ENCODE measurements around the gene LCN10. TPM values are rescaled to one million over a fixed set of nuclear protein-coding genes. Genes with fewer than 3 reads are reported as not detected.

Gene LCN10
- total and polyA plus RNA-seq, 2 donors (not counting 3 experiments of a cell fraction or from before 2014, with no cell fraction given), result not detected

DNA sequence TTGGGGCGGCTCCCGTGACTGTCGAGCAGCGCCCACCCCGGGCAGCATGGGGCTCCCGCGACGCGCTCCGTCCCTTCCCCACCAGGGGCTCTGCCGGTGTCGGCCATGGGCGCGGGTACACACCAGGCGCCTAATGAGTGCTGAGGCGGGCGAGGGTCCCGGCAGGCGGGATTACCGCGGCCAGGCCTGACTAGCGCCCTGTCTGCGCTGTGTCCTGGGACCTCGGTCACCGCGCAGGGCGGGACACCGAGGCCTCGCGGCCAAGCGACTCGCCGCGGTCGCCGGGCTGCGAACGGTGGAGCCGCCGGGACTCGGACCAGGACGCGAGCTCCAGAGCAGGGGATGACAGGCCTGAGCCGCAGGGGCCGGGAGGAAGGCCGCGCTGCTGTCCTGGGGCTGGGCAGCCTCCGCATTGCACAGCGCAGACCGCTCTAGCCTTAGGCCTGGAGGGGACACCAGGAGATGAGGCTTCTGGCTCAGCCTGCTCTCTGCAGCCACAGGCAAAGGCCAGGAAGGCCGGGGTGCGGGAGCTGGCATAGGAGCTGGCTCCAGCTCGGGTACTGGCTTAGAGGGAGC, 14.1 kb downstream of the LCN10 start:
- peaks cover 5 to 19% of the 10 kb centered on the region in 2 experiments for H3K36me3 ChIP-seq (ENCODE audit: control insufficient read depth in 2 of 2, extremely low read depth in 1 of 2, insufficient read depth in 2 of 2, low read length in 2 of 2)
- peaks cover 32% of the 10 kb centered on the region for H3K4me1 ChIP-seq (ENCODE audit: control insufficient read depth, extremely low read depth, insufficient read depth, low read length)
- peak overlapping the region; percentile 53 for H3K4me2 ChIP-seq (ENCODE audit: insufficient read depth, low read length)
- BruUV-seq (replicated peaks), result no TSS peak
- DNase-seq (ENCODE audit: low read depth, low spot score) (peak; percentile 47), FAIRE-seq (peak; percentile 81)
- H3K4me3 ChIP-seq (replicated peaks in 1 of 3; ENCODE audit: insufficient read depth in 1 of 3, low read depth in 1 of 3, low read length in 3 of 3), result peak overlapping the region in 2 of 3 experiments; percentile 4 to 89
- CTCF ChIA-PET, result interaction anchor here (0.6 to 3.6 kb wide), 12 partner anchors 9 to 49 kb away, joined by 3 to 31 read pairs (median 4); partner anchors contain the start of genes LCN10 and LCN8
- intact Hi-C loops (cut with micrococcal nuclease), result loop anchor here (5.0 kb wide), 1 partner anchor 64 kb away; the partner anchor contains the start of gene TMEM141
- peaks cover 64% of the 10 kb centered on the region for H3K79me2 ChIP-seq (ENCODE audit: control insufficient read depth, insufficient read depth, low read length)
- no peaks in the 10 kb centered on the region for H3K9me1 ChIP-seq (replicated peaks; ENCODE audit: control insufficient read depth, extremely low read depth, insufficient read depth, low read length)
- no peaks in the 10 kb centered on the region for H3K9me3 ChIP-seq (replicated peaks; ENCODE audit: control insufficient read depth, insufficient read depth, low read length)
- POLR2A ChIA-PET, result interaction anchor here (0.7 to 3.3 kb wide), 8 partner anchors 10 to 48 kb away, joined by 3 to 32 read pairs (median 4); no protein-coding TSS in a partner anchor
- H3K9ac ChIP-seq (replicated peaks; ENCODE audit: extremely low read depth, insufficient read depth, low read length), result peak overlapping the region; percentile 69
- H3K27me3 ChIP-seq (ENCODE audit: control insufficient read depth in 2 of 2, insufficient read depth in 2 of 2, low read length in 2 of 2), result no peaks in the 10 kb centered on the region
- peak overlapping the region; percentile 69 for H2AFZ ChIP-seq (ENCODE audit: low read depth, low read length)
- H4K20me1 ChIP-seq (replicated peaks; ENCODE audit: control insufficient read depth, extremely low read depth, insufficient read depth, low read length), result no peaks in the 10 kb centered on the region
- no peak for TF ChIP-seq EZH2 (IDR thresholded peaks at IDR 0.05; ENCODE audit: borderline replicate concordance, low read depth, low read length, severe bottlenecking)
- TF ChIP-seq MYC (IDR thresholded peaks at IDR 0.05; ENCODE audit: low read depth, low read length), result no peak
- dilution Hi-C loops (cut with MboI; ENCODE audit: extremely low pct_ligation_motif_present, low sequenced_read_pairs), result no loop called here
- peak overlapping the region; percentile 8 for H3K27ac ChIP-seq (ENCODE audit: insufficient read depth, low read depth, low read length)

DNA sequence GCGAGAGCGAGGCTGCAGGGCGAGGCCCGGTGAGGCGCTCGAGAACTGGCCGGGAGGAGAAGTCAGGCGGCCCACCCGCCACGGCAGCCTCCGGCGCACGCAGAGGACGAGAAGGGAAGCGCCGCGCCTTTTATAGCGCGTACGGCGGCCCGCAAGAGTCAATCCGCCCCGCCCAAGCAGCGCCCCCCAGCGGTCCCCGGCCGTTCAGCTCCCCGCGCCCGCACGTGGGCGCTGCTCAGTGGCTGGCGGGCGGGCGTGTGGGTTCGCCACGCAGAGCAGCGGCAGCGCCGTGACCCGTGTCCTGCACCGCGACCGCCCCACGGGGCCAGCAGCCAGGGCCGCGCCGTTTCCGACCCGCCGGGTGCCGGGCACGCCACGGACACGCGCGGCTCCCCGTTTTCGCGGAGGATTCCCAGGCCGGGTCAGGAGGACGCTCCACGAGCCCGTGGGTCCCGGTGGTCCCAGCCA, 14.6 kb downstream of the LCN10 start:
- H3K27ac ChIP-seq (ENCODE audit: insufficient read depth, low read depth, low read length), result peak overlapping the region; percentile 41
- no peaks in the 10 kb centered on the region for H3K27me3 ChIP-seq (ENCODE audit: control insufficient read depth in 2 of 2, insufficient read depth in 2 of 2, low read length in 2 of 2)
- CTCF ChIA-PET, result interaction anchor here (0.6 to 3.6 kb wide), 15 partner anchors 9 to 50 kb away, joined by 3 to 31 read pairs (median 4); partner anchors contain the start of genes LCN10 and LCN8
- POLR2A ChIA-PET, result interaction anchor here (0.7 to 3.3 kb wide), 7 partner anchors 9 to 48 kb away, joined by 3 to 32 read pairs (median 5); no protein-coding TSS in a partner anchor
- peak overlapping the region; percentile 69 for H3K9ac ChIP-seq (replicated peaks; ENCODE audit: extremely low read depth, insufficient read depth, low read length)
- H3K9me1 ChIP-seq (replicated peaks; ENCODE audit: control insufficient read depth, extremely low read depth, insufficient read depth, low read length), result no peaks in the 10 kb centered on the region
- TF ChIP-seq, protein P1, sequence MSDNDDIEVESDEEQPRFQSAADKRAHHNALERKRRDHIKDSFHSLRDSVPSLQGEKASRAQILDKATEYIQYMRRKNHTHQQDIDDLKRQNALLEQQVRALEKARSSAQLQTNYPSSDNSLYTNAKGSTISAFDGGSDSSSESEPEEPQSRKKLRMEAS (IDR thresholded peaks at IDR 0.05; ENCODE audit: insufficient read depth, insufficient read length), result peak; percentile 89
- TF ChIP-seq EZH2 (IDR thresholded peaks at IDR 0.05; ENCODE audit: borderline replicate concordance, low read depth, low read length, severe bottlenecking), result no peak
- TF ChIP-seq FOS (IDR thresholded peaks at IDR 0.05; ENCODE audit: borderline replicate concordance, insufficient read depth, low read length), result no peak
- TF ChIP-seq, protein P2, sequence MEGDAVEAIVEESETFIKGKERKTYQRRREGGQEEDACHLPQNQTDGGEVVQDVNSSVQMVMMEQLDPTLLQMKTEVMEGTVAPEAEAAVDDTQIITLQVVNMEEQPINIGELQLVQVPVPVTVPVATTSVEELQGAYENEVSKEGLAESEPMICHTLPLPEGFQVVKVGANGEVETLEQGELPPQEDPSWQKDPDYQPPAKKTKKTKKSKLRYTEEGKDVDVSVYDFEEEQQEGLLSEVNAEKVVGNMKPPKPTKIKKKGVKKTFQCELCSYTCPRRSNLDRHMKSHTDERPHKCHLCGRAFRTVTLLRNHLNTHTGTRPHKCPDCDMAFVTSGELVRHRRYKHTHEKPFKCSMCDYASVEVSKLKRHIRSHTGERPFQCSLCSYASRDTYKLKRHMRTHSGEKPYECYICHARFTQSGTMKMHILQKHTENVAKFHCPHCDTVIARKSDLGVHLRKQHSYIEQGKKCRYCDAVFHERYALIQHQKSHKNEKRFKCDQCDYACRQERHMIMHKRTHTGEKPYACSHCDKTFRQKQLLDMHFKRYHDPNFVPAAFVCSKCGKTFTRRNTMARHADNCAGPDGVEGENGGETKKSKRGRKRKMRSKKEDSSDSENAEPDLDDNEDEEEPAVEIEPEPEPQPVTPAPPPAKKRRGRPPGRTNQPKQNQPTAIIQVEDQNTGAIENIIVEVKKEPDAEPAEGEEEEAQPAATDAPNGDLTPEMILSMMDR (IDR thresholded peaks at IDR 0.05; ENCODE audit: extremely low read depth in 1 of 2, insufficient read depth in 1 of 2, low read depth in 1 of 2, low read length in 2 of 2), result peak; percentile 96
- TF ChIP-seq JUN (IDR thresholded peaks at IDR 0.05; ENCODE audit: borderline replicate concordance, insufficient read depth, insufficient read length, low read depth), result no peak
- TF ChIP-seq POLR2AphosphoS5 (IDR thresholded peaks at IDR 0.05; ENCODE audit: insufficient read depth, low read depth, low read length), result peak; percentile 100
- TF ChIP-seq POLR2A (IDR thresholded peaks at IDR 0.05; ENCODE audit: low read depth, low read length), result peak; percentile 100
- no peak for TF ChIP-seq GATA2 (IDR thresholded peaks at IDR 0.05; ENCODE audit: insufficient read depth, insufficient read length, low read depth, low read length)
- TF ChIP-seq MYC (IDR thresholded peaks at IDR 0.05; ENCODE audit: low read depth, low read length), result peak; percentile 96
- peak overlapping the region; percentile 69 for H2AFZ ChIP-seq (ENCODE audit: low read depth, low read length)
- no peaks in the 10 kb centered on the region for H4K20me1 ChIP-seq (replicated peaks; ENCODE audit: control insufficient read depth, extremely low read depth, insufficient read depth, low read length)
- DNase-seq (ENCODE audit: low read depth, low spot score) (peak; percentile 84), FAIRE-seq (peak; percentile 66)
- H3K4me1 ChIP-seq (ENCODE audit: control insufficient read depth, extremely low read depth, insufficient read depth, low read length), result peaks cover 32% of the 10 kb centered on the region
- no peaks in the 10 kb centered on the region for H3K9me3 ChIP-seq (replicated peaks; ENCODE audit: control insufficient read depth, insufficient read depth, low read length)
- dilution Hi-C loops (cut with MboI; ENCODE audit: extremely low pct_ligation_motif_present, low sequenced_read_pairs), result no loop called here
- H3K4me3 ChIP-seq (replicated peaks in 1 of 3; ENCODE audit: insufficient read depth in 1 of 3, low read depth in 1 of 3, low read length in 3 of 3), result peak overlapping the region; percentile 11 to 89 (median 70)
- peaks cover 69% of the 10 kb centered on the region for H3K79me2 ChIP-seq (ENCODE audit: control insufficient read depth, insufficient read depth, low read length)
- H3K36me3 ChIP-seq (ENCODE audit: control insufficient read depth in 2 of 2, extremely low read depth in 1 of 2, insufficient read depth in 2 of 2, low read length in 2 of 2), result peaks cover 9 to 25% of the 10 kb centered on the region in 2 experiments
- no TSS peak for BruUV-seq (replicated peaks)
- intact Hi-C loops (cut with micrococcal nuclease), result loop anchor here (5.0 kb wide), 1 partner anchor 64 kb away; the partner anchor contains the start of gene TMEM141
- H3K4me2 ChIP-seq (ENCODE audit: insufficient read depth, low read length), result peak overlapping the region; percentile 53
